PC-3 (cell line): Measurements from ENCODE around the gene TPPP3. TPM values are rescaled to one million over a fixed set of nuclear protein-coding genes. Genes with fewer than 3 reads are reported as not detected.
"Not testable (repeated sequence)": the region's sequence is repeated elsewhere in the genome, so short reads cannot be mapped to it uniquely, and the experiment has no call there.

Experiments
- ATAC-seq: fragments of 200-7000 bp; cut with Tn5 transposase; 2 replicates; pipeline ENCODE4 v1.9.1; 2020; ENCODE audit warnings: mild to moderate bottlenecking, moderate library complexity
- BruUV-seq: library from RNA; stranded (reverse); fragments of 400-500 nt; replicated peaks from 2 replicates; lab custom pipeline; 2021; lab: Mats Ljungman, UMichigan
- CTCF ChIA-PET: fragments of 300-600 bp; sonication (Branson Sonifier 250); formaldehyde crosslinking; loops from one replicate; lab custom pipeline; 2022; ENCODE audit warnings: antibody characterized with exemption; lab: Charles Lee
- POLR2A ChIA-PET: fragments of 300-600 bp; sonication (Branson Sonifier 250); formaldehyde crosslinking; loops from one replicate; lab custom pipeline; 2022; ENCODE audit warnings: antibody characterized with exemption; ENCODE audit not compliant: unreplicated experiment; lab: Charles Lee
- DNase-seq: peaks from one replicate; pipeline ENCODE4 v3.0.0-alpha.2; 2015
- H2AFZ ChIP-seq: fragments of 300-600 bp; sonication (generic); 2 replicates; pipeline ENCODE4 v1.6.0; 2016; ENCODE audit warnings: antibody characterized with exemption, low read length
- H3F3A ChIP-seq: fragments of 300-600 bp; sonication (generic); one replicate; pipeline ENCODE4 v1.6.0; 2017; ENCODE audit warnings: antibody characterized with exemption, low read length, control low read depth, mild to moderate bottlenecking; ENCODE audit not compliant: unreplicated experiment
- H3K27ac ChIP-seq: fragments of 300-600 bp; sonication (generic); 2 replicates; pipeline ENCODE4 v1.5.1; 2016; ENCODE audit warnings: mild to moderate bottlenecking, low read length
- H3K27me3 ChIP-seq: fragments of 300-600 bp; sonication (generic); 2 replicates; pipeline ENCODE4 v1.6.1; 2016; ENCODE audit warnings: low read length, mixed read lengths
- H3K36me3 ChIP-seq: fragments of 300-600 bp; sonication (generic); 2 replicates; pipeline ENCODE4 v1.6.1; 2016; ENCODE audit warnings: low read depth, mixed run types, low read length, mixed read lengths
- H3K4me1 ChIP-seq: fragments of 300-600 bp; sonication (generic); 2 replicates; pipeline ENCODE4 v1.5.1; 2016; ENCODE audit warnings: low read length; ENCODE audit not compliant: insufficient read depth
- H3K4me2 ChIP-seq: fragments of 300-600 bp; sonication (generic); 2 replicates; pipeline ENCODE4 v1.6.0; 2016; ENCODE audit warnings: low read length
- H3K4me3 ChIP-seq: fragments of 300-600 bp; sonication (generic); 2 replicates; pipeline ENCODE4 v1.5.1; 2016; ENCODE audit warnings: mild to moderate bottlenecking, low read length, mixed read lengths
- H3K79me2 ChIP-seq: fragments of 300-600 bp; sonication (generic); 2 replicates; pipeline ENCODE4 v1.6.1; 2017; ENCODE audit warnings: low read length, mixed read lengths
- H3K9ac ChIP-seq: fragments of 300-600 bp; sonication (generic); 2 replicates; pipeline ENCODE4 v1.6.0; 2016; ENCODE audit warnings: mild to moderate bottlenecking, low read length
- H3K9me2 ChIP-seq: fragments of 300-600 bp; sonication (generic); replicated peaks from 2 replicates; pipeline ENCODE4 v1.6.1; 2016; ENCODE audit warnings: mixed run types, low read length, mixed read lengths
- H3K9me3 ChIP-seq: fragments of 300-600 bp; sonication (generic); 2 replicates; pipeline ENCODE4 v1.6.1; 2016; ENCODE audit warnings: low read length, mixed read lengths
- H4K20me1 ChIP-seq: fragments of 300-600 bp; sonication (generic); 2 replicates; pipeline ENCODE4 v1.6.1; 2016; ENCODE audit warnings: low read length, mixed read lengths
- EZH2 ChIP-seq: fragments of 300-600 bp; sonication (generic); IDR thresholded peaks from one replicate; pipeline ENCODE4 v1.6.1; 2017; ENCODE audit warnings: antibody characterized with exemption, mild to moderate bottlenecking, low read length; ENCODE audit not compliant: unreplicated experiment
- EZH2phosphoT487 ChIP-seq: fragments of 300-600 bp; sonication (generic); IDR thresholded peaks from 2 replicates; pipeline ENCODE4 v1.6.1; 2018; ENCODE audit warnings: mild to moderate bottlenecking, antibody characterized with exemption, low read length, borderline replicate concordance
- intact Hi-C: fragments of 100-400 bp; cut with micrococcal nuclease; formaldehyde crosslinking; loops from 2 replicates; pipeline ENCODE4 v1.9.0; 2023
- total RNA-seq: library from RNA; depleted of rRNA; stranded (reverse); fragments of >200 nt; gene quantifications from 2 replicates; pipeline ENCODE4 v1.2.3, GENCODE V29; 2014
- TF ChIP-seq, protein P1 (sequence below): fragments of 300-600 bp; sonication (generic); conservative IDR thresholded peaks from 2 replicates; pipeline ENCODE4 v1.5.1; 2017; ENCODE audit warnings: antibody characterized with exemption, low read depth, mild to moderate bottlenecking, low read length

The TPPP3 gene
- total RNA-seq, 1 experiment from 2014 or later, result not detected

GRCh38 chr16:67357561-67357960, 35.7 kb downstream of the TPPP3 start:
- Histone ChIP-seq H3K27ac (no peak overlapping the region), H3K79me2 (no peaks in the 10 kb centered on the region), H3K9ac (no peak overlapping the region), H3K36me3 (no peaks in the 10 kb centered on the region), H3K9me3 (no peaks in the 10 kb centered on the region), H4K20me1 (no peaks in the 10 kb centered on the region), H3K4me1 (no peaks in the 10 kb centered on the region), H3K4me2 (no peak overlapping the region), H2AFZ (no peak overlapping the region), H3K4me3 (no peak overlapping the region), H3K27me3 (no peaks in the 10 kb centered on the region), H3F3A (no peaks in the 10 kb centered on the region), H3K9me2 (no peaks in the 10 kb centered on the region)
- BruUV-seq, result no TSS peak
- ATAC-seq (no peak), DNase-seq (no peak)
- POLR2A ChIA-PET, result no interaction called here
- intact Hi-C loops, result no loop called here
- CTCF ChIA-PET, result no interaction called here
- TF ChIP-seq EZH2 (no peak), EZH2phosphoT487 (no peak)
- TF ChIP-seq, protein P1, sequence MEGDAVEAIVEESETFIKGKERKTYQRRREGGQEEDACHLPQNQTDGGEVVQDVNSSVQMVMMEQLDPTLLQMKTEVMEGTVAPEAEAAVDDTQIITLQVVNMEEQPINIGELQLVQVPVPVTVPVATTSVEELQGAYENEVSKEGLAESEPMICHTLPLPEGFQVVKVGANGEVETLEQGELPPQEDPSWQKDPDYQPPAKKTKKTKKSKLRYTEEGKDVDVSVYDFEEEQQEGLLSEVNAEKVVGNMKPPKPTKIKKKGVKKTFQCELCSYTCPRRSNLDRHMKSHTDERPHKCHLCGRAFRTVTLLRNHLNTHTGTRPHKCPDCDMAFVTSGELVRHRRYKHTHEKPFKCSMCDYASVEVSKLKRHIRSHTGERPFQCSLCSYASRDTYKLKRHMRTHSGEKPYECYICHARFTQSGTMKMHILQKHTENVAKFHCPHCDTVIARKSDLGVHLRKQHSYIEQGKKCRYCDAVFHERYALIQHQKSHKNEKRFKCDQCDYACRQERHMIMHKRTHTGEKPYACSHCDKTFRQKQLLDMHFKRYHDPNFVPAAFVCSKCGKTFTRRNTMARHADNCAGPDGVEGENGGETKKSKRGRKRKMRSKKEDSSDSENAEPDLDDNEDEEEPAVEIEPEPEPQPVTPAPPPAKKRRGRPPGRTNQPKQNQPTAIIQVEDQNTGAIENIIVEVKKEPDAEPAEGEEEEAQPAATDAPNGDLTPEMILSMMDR, result no peak

GRCh38 chr16:67356396-67356795, 36.9 kb downstream of the TPPP3 start:
- POLR2A ChIA-PET, result no interaction called here
- no peaks in the 10 kb centered on the region for H3F3A ChIP-seq
- no TSS peak for BruUV-seq

DNA sequence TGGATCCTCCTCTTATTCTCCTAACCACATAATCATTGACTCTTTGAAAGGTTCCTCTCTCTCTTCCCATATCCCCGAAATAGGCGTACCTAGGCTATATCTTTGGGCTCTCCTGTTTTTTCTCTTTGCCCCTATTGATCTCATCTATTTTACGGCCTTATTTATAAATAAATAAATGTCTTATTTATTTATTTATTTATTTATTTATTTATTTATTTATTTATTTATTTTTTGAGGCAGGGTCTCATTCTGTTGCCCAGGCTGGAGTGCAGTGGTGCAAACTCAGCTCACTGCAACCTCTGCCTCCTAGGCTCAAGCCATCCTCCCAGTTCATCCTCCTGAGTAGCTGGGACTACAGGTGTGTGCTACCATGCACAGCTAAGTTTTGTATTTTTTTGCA, 40.8 kb downstream of the TPPP3 start:
- ATAC-seq, CTCF ChIA-PET, H2AFZ ChIP-seq, H3F3A ChIP-seq, DNase-seq, H3K9ac ChIP-seq, H3K27me3 ChIP-seq, H3K36me3 ChIP-seq, H3K27ac ChIP-seq, BruUV-seq, intact Hi-C loops, H3K4me1 ChIP-seq, H3K4me3 ChIP-seq, H4K20me1 ChIP-seq, H3K4me2 ChIP-seq, POLR2A ChIA-PET, H3K9me3 ChIP-seq, H3K9me2 ChIP-seq, H3K79me2 ChIP-seq: not testable (repeated sequence)

More at GRCh38 chr16:67356396-67356795, 36.9 kb downstream of the TPPP3 start:
- H3K4me1 ChIP-seq, result no peaks in the 10 kb centered on the region
- H2AFZ ChIP-seq, result no peak overlapping the region
- DNase-seq (no peak), ATAC-seq (no peak)
- H3K4me3 ChIP-seq, result no peak overlapping the region
- no peaks in the 10 kb centered on the region for H3K9me2 ChIP-seq
- H4K20me1 ChIP-seq, result no peaks in the 10 kb centered on the region
- CTCF ChIA-PET, result no interaction called here
- intact Hi-C loops, result no loop called here
- no peaks in the 10 kb centered on the region for H3K79me2 ChIP-seq
- no peaks in the 10 kb centered on the region for H3K36me3 ChIP-seq
- TF ChIP-seq, protein P1, result no peak
- TF ChIP-seq EZH2, result no peak
- TF ChIP-seq EZH2phosphoT487, result no peak
- no peak overlapping the region for H3K27ac ChIP-seq
- no peak overlapping the region for H3K9ac ChIP-seq
- no peaks in the 10 kb centered on the region for H3K27me3 ChIP-seq
- H3K4me2 ChIP-seq, result no peak overlapping the region
- no peaks in the 10 kb centered on the region for H3K9me3 ChIP-seq
